NCI-H510A treated with DMSO at 0.1 percent for 48 hours (cell line): ENCODE results near the gene C6.

Source experiments
- DNase-seq: peaks from one replicate; lab custom pipeline; 2025; lab: John Stamatoyannopoulos, UW

The C6 gene

GRCh38 chr5:41122459-41122858 lies 90.9 kb downstream of the C6 start:
- no peak for DNase-seq

GRCh38 chr5:41120600-41120999 lies 92.7 kb downstream of the C6 start:
- DNase-seq: no peak

GRCh38 chr5:41118177-41118576 lies 95.2 kb downstream of the C6 start:
- DNase-seq: no peak

- DNase-seq: no peak
Measured at GRCh38 chr5:41115281-41115680, 98.1 kb downstream of the C6 start.

- DNase-seq: no peak
Measured at GRCh38 chr5:41112486-41113455, 100.6 kb downstream of the C6 start.

GRCh38 chr5:41109186-41109585 lies 104.1 kb downstream of the C6 start:
- no peak for DNase-seq

GRCh38 chr5:41102341-41102740 lies 111.0 kb downstream of the C6 start:
- DNase-seq: no peak

GRCh38 chr5:41097642-41098041 lies 115.7 kb downstream of the C6 start:
- no peak for DNase-seq

- DNase-seq: no peak
Measured at GRCh38 chr5:41095324-41096101, 117.8 kb downstream of the C6 start.

GRCh38 chr5:41094871-41095270 lies 118.5 kb downstream of the C6 start:
- DNase-seq: no peak

GRCh38 chr5:41093803-41094202 lies 119.5 kb downstream of the C6 start:
- DNase-seq: no peak
